Fibroblast of lung (primary cell): ENCODE data around the gene LPIN1. TPM values are rescaled to one million over a fixed set of nuclear protein-coding genes. Genes with fewer than 3 reads are reported as not detected.

Experiments
- DNase-seq, 2 donors: peaks; one replicate each; pipeline versions ENCODE4 v3.0.0 to v3.0.0-alpha.2; 2010; ENCODE audit warnings: low read depth in 2 of 2
- H2AFZ ChIP-seq: 2 replicates; pipeline ENCODE4 v1.5.1; 2012; ENCODE audit warnings: low read length, control low read depth, inconsistent platforms
- H3K27ac ChIP-seq: 2 replicates; pipeline ENCODE4 v1.5.1; 2011; ENCODE audit warnings: low read length, control low read depth; ENCODE audit not compliant: insufficient read depth
- H3K27me3 ChIP-seq: 2 replicates; pipeline ENCODE4 v1.5.1; 2011; ENCODE audit warnings: mild to moderate bottlenecking, low read length; ENCODE audit not compliant: control insufficient read depth, insufficient read depth
- H3K36me3 ChIP-seq: 2 replicates; pipeline ENCODE4 v1.5.1; 2011; ENCODE audit warnings: low read length; ENCODE audit not compliant: control insufficient read depth, insufficient read depth
- H3K4me1 ChIP-seq: 2 replicates; pipeline ENCODE4 v1.5.1; 2011; ENCODE audit warnings: low read length; ENCODE audit not compliant: control insufficient read depth, insufficient read depth; ENCODE audit errors: extremely low read depth
- H3K4me2 ChIP-seq: 2 replicates; pipeline ENCODE4 v1.5.1; 2011; ENCODE audit warnings: low read length, control low read depth; ENCODE audit not compliant: insufficient read depth; ENCODE audit errors: extremely low read depth
- H3K4me3 ChIP-seq, 4 experiments: fragments of 200-600 bp in 1 of 4; sonication (generic) in 1 of 4; replicated peaks in 1 of 4; 2 replicates each; pipeline ENCODE4 v1.5.1; 2011 to 2016; ENCODE audit warnings: low read length in 4 of 4, low read depth in 3 of 4, mild to moderate bottlenecking in 3 of 4, control low read depth in 2 of 4, inconsistent platforms in 1 of 4, mixed read lengths in 1 of 4; ENCODE audit not compliant: insufficient read depth in 1 of 4; ENCODE audit errors: control extremely low read depth in 1 of 4
- H3K79me2 ChIP-seq: 2 replicates; pipeline ENCODE4 v1.5.1; 2012; ENCODE audit warnings: mild to moderate bottlenecking, low read length, inconsistent platforms; ENCODE audit not compliant: control insufficient read depth, insufficient read depth
- H3K9ac ChIP-seq: 2 replicates; pipeline ENCODE4 v1.5.1; 2011; ENCODE audit warnings: mild to moderate bottlenecking, low read length, control low read depth; ENCODE audit not compliant: insufficient read depth
- H3K9me3 ChIP-seq: 2 replicates; pipeline ENCODE4 v1.5.1; 2012; ENCODE audit warnings: low read depth, low read length; ENCODE audit not compliant: control insufficient read depth, insufficient read depth
- H4K20me1 ChIP-seq: 2 replicates; pipeline ENCODE4 v1.5.1; 2011; ENCODE audit warnings: low read length; ENCODE audit not compliant: control insufficient read depth, insufficient read depth; ENCODE audit errors: extremely low read depth
- CTCF ChIP-seq, 2 donors: IDR thresholded peaks in 1 of 2; conservative IDR thresholded peaks in 1 of 2; 1 replicate in 1 of 2; 2 replicates in 1 of 2; pipeline ENCODE4 v1.5.1; 2011 to 2012; ENCODE audit warnings: low read length in 2 of 2, control low read depth in 1 of 2, inconsistent platforms in 1 of 2, low read depth in 1 of 2, mild to moderate bottlenecking in 1 of 2
- EZH2 ChIP-seq: IDR thresholded peaks from 2 replicates; pipeline ENCODE4 v1.5.1; 2012; ENCODE audit warnings: low read length, control low read depth, mild to moderate bottlenecking; ENCODE audit errors: missing control alignments
- polyA plus RNA-seq, 2 donors: library from polyadenylated mRNA; depleted of rRNA in 1 of 2; stranded (reverse) in 1 of 2; unstranded in 1 of 2; fragments of >200 nt; gene quantifications; 2 replicates each; pipeline ENCODE4 v1.2.1, GENCODE V29; 2011 to 2012; ENCODE audit warnings: missing spikeins in 1 of 2
- total RNA-seq: library from RNA; depleted of rRNA; stranded (reverse); fragments of >200 nt; gene quantifications from 2 replicates; pipeline ENCODE4 v1.2.1, GENCODE V29; 2014

Gene LPIN1
- total and polyA plus RNA-seq, 2 donors (not counting 1 experiment from before 2014, with no cell fraction given), result 87.8 to 205 TPM

DNA sequence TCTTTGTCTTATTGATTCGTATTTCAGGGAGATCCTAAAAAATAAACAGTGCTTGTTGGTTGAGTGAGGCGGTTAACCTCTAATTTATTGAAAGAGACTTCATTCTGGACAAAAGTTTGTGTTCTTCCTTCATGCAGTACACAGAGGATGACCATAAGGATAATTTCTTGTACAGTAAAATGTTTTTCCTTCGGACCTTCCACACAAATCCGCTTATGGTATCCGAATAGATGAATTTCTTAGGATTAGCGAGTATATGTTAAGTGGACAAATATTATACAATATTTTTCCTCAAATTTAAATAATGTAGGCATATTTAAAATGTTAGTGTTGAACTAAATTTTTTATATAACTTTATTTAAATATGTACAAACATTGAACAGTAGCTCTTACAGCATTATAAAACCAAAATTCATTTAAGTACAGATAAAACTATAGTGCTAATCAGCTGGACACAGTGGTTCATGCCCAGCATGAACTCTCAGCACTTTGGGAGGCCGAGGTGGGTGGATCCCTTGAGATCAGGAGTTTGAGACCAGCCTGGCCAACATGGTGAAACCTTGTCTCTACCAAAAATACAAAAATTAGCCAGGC lies 84.4 kb downstream of the LPIN1 start:
- TF ChIP-seq CTCF (conservative IDR thresholded peaks at IDR 0.05 in 1 of 2, IDR thresholded peaks at IDR 0.05 in 1 of 2; ENCODE audit: low read depth in 1 of 2, low read length in 2 of 2) (no peak), EZH2 (no peak)
- H3K4me3 ChIP-seq, result peak overlapping the region; percentile 8 to 54 (median 28)
- no peaks in the 10 kb centered on the region for H3K27me3 ChIP-seq
- peak overlapping the region; percentile 80 for H3K4me2 ChIP-seq
- H3K79me2 ChIP-seq, result no peaks in the 10 kb centered on the region
- H4K20me1 ChIP-seq, result no peaks in the 10 kb centered on the region
- no peak for DNase-seq
- peaks cover 18% of the 10 kb centered on the region for H3K4me1 ChIP-seq
- peak overlapping the region; percentile 32 for H3K9ac ChIP-seq
- peaks cover 2% of the 10 kb centered on the region for H3K36me3 ChIP-seq
- no peaks in the 10 kb centered on the region for H3K9me3 ChIP-seq
- peak overlapping the region; percentile 69 for H3K27ac ChIP-seq
- H2AFZ ChIP-seq, result no peak overlapping the region

- Histone ChIP-seq H3K36me3 (no peaks in the 10 kb centered on the region), H4K20me1 (no peaks in the 10 kb centered on the region), H3K4me3 (no peak overlapping the region), H3K4me2 (peak overlapping the region; percentile 33), H3K4me1 (peaks cover 18% of the 10 kb centered on the region), H3K9me3 (no peaks in the 10 kb centered on the region), H2AFZ (no peak overlapping the region), H3K9ac (no peak overlapping the region), H3K27ac (peak overlapping the region; percentile 69), H3K27me3 (no peaks in the 10 kb centered on the region), H3K79me2 (no peaks in the 10 kb centered on the region)
- TF ChIP-seq EZH2 (no peak), CTCF (conservative IDR thresholded peaks at IDR 0.05 in 1 of 2, IDR thresholded peaks at IDR 0.05 in 1 of 2; ENCODE audit: low read depth in 1 of 2, low read length in 2 of 2) (no peak)
- DNase-seq, result no peak
These were observed 85.0 kb downstream of the LPIN1 start for GRCh38 chr2:11831415-11831814.

DNA sequence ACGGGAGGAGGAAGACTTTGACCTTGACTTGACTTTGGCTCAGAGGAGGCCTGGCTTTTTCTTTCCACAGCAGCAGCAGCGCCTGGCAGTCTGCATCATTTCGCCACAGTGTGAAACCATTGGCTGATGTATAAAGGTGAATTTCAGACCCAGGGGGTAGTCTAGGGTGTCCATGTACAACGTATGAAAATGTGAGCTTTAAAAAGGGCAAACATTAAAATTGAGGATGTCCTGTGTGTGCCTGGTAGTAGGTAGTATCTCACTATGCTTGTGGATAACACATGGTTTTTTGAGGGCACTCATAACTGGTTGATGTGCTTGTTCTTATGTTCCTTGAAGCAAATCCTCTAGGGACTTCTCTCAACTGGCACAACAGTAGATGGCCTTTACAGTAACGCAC lies 86.1 kb downstream of the LPIN1 start:
- H3K9ac ChIP-seq, result no peak overlapping the region

More for the DNA sequence above, 86.1 kb downstream of the LPIN1 start:
- Histone ChIP-seq H3K79me2 (no peaks in the 10 kb centered on the region), H3K27ac (no peak overlapping the region), H3K4me1 (peaks cover 18% of the 10 kb centered on the region), H3K27me3 (no peaks in the 10 kb centered on the region), H3K4me2 (no peak overlapping the region), H2AFZ (no peak overlapping the region), H3K4me3 (no peak overlapping the region), H3K9me3 (no peaks in the 10 kb centered on the region), H4K20me1 (no peaks in the 10 kb centered on the region), H3K36me3 (no peaks in the 10 kb centered on the region)
- TF ChIP-seq EZH2, result no peak
- TF ChIP-seq CTCF (conservative IDR thresholded peaks at IDR 0.05 in 1 of 2, IDR thresholded peaks at IDR 0.05 in 1 of 2; ENCODE audit: low read depth in 1 of 2, low read length in 2 of 2), result no peak
- DNase-seq, result no peak
